Measurements from ENCODE around the gene UNC13D.
A peak's percentile ranks its signal among the peaks of the same experiment; 100 is the strongest.
"Not testable (repeated sequence)": the region's sequence is repeated elsewhere in the genome, so short reads cannot be mapped to it uniquely, and the experiment has no call there.

Gene UNC13D

GRCh38 chr17:75853433-75853832, 9.2 kb upstream of the UNC13D start:
- no peak for DNase-seq (ENCODE audit: extremely low read depth in 1 of 2, low read depth in 1 of 2)

GRCh38 chr17:75851693-75851991, 7.4 kb upstream of the UNC13D start:
- not testable (repeated sequence) for DNase-seq (ENCODE audit: extremely low read depth in 1 of 2, low read depth in 1 of 2)

GRCh38 chr17:75850928-75851692, 6.9 kb upstream of the UNC13D start:
- no peak for DNase-seq (ENCODE audit: extremely low read depth in 1 of 2, low read depth in 1 of 2)

GRCh38 chr17:75849724-75850123, 5.5 kb upstream of the UNC13D start:
- DNase-seq (ENCODE audit: extremely low read depth in 1 of 2, low read depth in 1 of 2), result no peak

GRCh38 chr17:75849279-75849646, 5.1 kb upstream of the UNC13D start:
- no peak for DNase-seq (ENCODE audit: extremely low read depth in 1 of 2, low read depth in 1 of 2)

DNA sequence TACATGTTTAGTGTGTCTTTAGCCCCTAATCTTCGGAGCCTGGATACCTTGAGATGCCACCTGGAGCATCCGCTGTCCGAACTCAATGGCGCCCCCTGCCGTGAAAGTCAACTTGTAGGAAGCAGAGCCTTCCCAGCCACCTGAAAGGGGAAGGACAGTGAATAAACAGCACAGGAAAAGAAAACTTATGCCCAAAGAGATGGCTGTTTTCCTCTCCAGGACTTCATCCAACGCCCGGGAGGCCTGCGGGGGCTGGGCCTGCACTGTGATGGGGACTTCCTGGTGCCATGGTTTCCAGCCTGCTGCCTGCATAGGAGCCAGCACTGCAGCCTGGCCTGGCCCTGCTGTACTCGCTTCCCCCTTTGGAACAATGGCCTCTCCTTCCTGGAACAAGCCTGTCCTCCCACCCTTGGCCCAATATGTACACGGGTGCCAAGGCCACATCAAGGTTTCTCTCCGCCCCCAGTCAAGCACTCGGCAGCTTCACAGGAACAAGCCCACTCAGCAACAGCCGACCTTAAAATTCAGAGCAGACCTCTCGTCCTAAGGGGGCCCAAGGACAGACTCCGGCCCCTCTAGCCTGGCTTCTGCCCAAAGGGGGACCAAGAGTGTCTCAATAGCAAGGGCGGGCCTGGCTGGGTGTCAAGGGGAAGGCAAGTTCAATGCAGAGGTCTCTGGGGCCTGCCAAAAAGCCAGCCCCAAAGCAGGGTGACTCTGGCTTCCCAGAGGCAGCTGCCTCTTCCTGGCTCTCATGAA, 4.5 kb upstream of the UNC13D start:
- peak in 1 of 2 donors; percentile 80 for DNase-seq (ENCODE audit: extremely low read depth in 1 of 2, low read depth in 1 of 2)

DNA sequence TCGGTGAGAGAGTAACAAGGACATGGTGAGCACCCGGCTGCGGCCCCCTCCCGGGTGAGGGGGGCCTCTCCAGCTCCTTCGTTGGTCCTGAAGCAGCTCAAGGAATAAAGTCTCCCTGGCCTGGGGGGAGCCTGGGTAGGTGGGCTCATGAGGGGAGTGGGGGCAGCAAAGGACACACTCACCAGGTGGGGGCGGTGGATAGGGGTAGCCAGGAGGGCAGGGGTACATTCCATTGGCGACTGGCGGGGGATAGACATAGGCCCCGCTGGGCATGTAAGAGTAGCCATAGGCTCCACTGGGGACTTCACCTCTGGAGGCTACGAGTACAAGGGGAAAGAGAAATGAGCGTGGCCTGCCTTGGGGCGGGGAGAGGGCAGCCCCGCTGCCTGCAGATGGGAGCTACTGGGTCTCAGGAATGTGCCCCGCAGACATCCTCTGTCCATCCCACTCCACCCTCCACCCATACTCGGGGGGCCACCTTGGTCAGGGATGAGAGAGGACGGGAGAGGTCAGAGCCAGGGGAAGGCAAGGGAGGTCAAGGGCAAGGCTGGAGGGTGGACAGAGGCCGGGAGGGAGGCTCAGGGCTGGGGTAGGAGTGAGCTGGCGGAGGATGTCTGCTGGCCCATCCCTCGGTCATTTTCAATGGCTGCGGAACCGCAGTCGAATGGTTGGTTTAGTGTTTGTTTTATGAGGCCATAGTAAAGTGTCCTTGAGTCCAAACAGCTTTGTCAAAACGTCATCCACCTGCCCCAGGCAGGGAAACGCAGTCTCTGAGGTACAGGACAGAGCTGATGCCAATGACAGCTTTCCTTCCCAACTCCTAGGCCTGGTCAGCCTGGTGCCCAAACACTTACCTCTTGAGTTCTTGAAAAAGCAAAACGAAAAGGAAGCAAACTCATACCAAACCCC, 3.7 kb upstream of the UNC13D start:
- no peak for DNase-seq (ENCODE audit: extremely low read depth in 1 of 2, low read depth in 1 of 2)

DNA sequence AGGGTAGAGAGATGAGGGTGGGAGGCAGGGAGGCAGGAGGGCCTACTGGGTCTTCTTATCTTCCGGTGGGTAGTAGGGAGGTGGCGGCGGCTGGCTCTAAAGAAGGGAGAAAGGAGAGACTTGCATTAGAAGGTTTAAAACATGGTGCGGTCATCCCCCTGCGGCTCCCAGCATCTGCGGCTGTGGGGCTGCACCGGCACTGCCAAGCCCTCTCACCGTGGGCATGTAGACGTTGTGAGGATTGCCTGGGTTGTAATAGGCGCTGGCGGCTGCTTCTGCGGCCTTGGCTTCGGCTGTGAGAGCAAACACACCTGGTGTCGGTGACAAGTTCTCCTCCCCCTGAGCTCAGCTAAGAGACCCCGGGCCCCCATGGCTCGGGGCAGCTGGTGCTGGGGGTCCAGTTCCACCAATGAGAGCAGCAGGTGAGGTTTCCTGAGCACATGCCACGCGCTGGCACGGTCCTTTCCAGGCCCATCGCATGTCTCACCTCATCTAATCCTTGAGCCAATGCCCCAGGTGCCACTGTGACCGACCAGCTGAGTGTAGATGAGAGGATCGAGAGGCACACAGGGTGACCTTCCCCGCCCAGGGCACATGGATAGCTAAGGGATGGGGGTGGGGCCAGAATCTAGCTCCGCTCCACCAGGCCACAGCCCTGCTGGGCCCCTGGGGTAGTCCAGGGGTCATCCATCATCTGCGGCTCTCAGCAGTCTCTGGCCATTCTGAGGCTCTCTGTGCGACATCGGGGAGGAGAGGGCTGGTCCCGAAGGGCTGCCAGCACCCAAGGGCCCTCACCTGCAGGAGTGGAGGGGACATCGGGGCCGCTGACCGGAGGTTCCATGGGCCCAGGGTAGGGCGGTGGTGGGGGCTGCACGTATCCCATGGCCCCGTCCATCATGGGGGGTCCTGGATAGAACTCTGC, 2.7 kb upstream of the UNC13D start:
- DNase-seq (ENCODE audit: extremely low read depth in 1 of 2, low read depth in 1 of 2), result no peak

GRCh38 chr17:75845933-75846691, 1.9 kb upstream of the UNC13D start:
- DNase-seq (ENCODE audit: extremely low read depth in 1 of 2, low read depth in 1 of 2), result no peak

GRCh38 chr17:75845058-75845711, 981 bp upstream of the UNC13D start:
- DNase-seq (ENCODE audit: extremely low read depth in 1 of 2, low read depth in 1 of 2), result no peak

DNA sequence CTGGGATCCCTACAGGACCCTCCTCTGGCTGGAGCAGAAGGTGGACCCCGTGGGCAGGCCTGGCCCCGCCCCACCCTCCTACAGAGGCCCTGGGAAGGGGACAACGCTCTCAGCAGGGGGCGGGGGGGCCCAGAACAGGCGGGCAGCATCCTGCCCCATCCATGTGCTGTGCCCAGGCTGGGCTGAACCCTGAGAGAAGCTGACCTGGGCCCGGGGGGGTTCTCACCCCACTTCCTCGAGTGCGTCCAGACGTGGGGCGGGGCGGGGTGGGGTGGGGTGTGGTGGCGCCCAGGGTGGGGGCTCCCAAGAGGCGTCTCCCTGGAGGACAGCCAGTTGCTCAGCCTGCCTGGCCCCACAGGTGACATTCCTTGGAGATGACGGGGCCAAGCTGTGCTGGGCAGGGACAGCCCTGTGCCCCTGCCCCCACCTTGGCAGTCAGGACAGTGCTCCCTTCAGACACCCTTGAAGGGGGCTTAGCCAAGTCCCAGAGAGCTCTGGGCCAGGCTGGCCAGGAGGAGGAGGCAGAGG, 390 bp upstream of the UNC13D start:
- DNase-seq (ENCODE audit: extremely low read depth in 1 of 2, low read depth in 1 of 2), result no peak

GRCh38 chr17:75842963-75843576, 1.1 kb downstream of the UNC13D start:
- no peak for DNase-seq (ENCODE audit: extremely low read depth in 1 of 2, low read depth in 1 of 2)

- no peak for DNase-seq (ENCODE audit: extremely low read depth in 1 of 2, low read depth in 1 of 2)
Observed at GRCh38 chr17:75842411-75842810, 1.8 kb downstream of the UNC13D start.

DNA sequence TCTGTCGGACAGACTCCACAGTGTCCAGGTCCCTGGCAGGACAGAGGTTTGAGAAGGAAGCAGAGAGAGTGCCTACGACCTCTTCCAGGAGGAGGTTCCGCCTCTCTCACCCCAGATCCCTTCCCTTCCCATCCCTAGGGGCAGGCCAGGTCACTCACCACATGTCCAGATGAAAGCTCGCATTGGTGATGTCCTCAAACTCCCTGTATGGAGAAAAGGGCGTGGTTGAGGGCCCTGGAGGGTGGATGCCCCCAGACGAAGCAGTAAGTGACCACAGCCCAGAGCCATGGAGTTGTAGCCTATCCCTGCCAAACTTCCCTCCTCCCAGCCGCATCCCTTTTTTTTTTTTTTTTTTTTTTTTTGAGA, 3.4 kb downstream of the UNC13D start:
- no peak for DNase-seq (ENCODE audit: extremely low read depth in 1 of 2, low read depth in 1 of 2)

- no peak for DNase-seq (ENCODE audit: extremely low read depth in 1 of 2, low read depth in 1 of 2)
Observed at GRCh38 chr17:75839942-75840798, 4.0 kb downstream of the UNC13D start.

DNA sequence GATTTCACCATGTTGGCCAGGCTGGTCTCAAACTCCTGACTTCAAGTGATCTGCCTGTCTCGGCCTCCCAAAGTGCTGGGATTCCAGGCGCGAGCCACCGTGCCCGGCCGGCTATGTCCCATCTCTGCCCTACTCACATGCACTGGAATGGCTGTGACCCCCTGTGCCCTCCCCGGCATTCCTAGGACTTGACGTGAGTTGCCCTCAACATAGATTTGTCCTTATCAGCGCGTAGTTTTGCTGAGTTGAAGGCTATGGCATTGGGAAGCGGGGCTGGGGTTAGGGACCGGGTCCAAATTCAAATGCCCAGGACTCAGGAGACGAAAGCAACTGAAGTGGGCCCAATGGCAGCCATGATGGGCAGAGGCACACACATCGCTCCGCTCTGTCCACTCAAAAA, 5.8 kb downstream of the UNC13D start:
- DNase-seq (ENCODE audit: extremely low read depth in 1 of 2, low read depth in 1 of 2), result no peak

- no peak for DNase-seq (ENCODE audit: extremely low read depth in 1 of 2, low read depth in 1 of 2)
Observed at GRCh38 chr17:75837899-75838298, 6.3 kb downstream of the UNC13D start.

DNA sequence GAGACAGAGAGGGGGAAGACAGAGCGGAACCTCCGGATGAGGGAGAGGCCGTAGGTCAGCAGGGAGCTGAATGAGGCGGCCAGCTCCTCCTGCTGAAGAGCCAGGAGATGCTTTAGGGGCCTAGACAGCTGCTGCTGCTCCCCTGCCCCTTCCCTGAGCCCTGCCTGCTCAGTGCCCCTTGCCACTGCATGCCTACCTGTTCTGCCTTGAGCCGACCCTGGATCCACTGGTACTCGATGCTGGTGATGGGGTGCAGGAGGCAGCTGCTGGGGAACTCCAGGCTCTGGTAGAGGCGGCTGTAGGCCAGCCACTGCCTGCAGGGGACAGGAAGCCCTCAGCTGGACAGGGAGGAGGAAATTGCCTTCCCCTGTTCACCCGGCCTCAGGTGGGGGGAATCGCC, 7.6 kb downstream of the UNC13D start:
- DNase-seq (ENCODE audit: extremely low read depth in 1 of 2, low read depth in 1 of 2), result no peak
